GM04503 (cell line): Measurements from ENCODE around the gene XPC.

Experiments
- DNase-seq: peaks from one replicate; pipeline ENCODE4 v3.0.0-alpha.2; 2012; ENCODE audit warnings: low read depth

The XPC gene

GRCh38 chr3:14147617-14148016 is 30.8 kb downstream of the XPC start:
- DNase-seq, result no peak

GRCh38 chr3:14147066-14147435 is 31.4 kb downstream of the XPC start:
- DNase-seq, result no peak

- DNase-seq, result no peak
Measured at GRCh38 chr3:14146381-14147065, 31.9 kb downstream of the XPC start.

GRCh38 chr3:14145670-14146380 is 32.6 kb downstream of the XPC start:
- no peak for DNase-seq

GRCh38 chr3:14145236-14145635 is 33.2 kb downstream of the XPC start:
- no peak for DNase-seq

- DNase-seq, result peak; percentile 98
Measured at GRCh38 chr3:14144423-14145075, 33.9 kb downstream of the XPC start.

GRCh38 chr3:14143271-14144225 is 34.9 kb downstream of the XPC start:
- peak; percentile 96 for DNase-seq

- DNase-seq, result no peak
Measured at GRCh38 chr3:14142567-14143270, 35.7 kb downstream of the XPC start.

- no peak for DNase-seq
Measured at GRCh38 chr3:14141602-14142341, 36.6 kb downstream of the XPC start.

GRCh38 chr3:14141144-14141543 is 37.3 kb downstream of the XPC start:
- no peak for DNase-seq

GRCh38 chr3:14140668-14141067 is 37.7 kb downstream of the XPC start:
- no peak for DNase-seq

- no peak for DNase-seq
Measured at GRCh38 chr3:14139771-14140170, 38.6 kb downstream of the XPC start.

- DNase-seq, result no peak
Measured at GRCh38 chr3:14138878-14139655, 39.3 kb downstream of the XPC start.

- DNase-seq, result no peak
Measured at GRCh38 chr3:14138109-14138877, 40.1 kb downstream of the XPC start.

- DNase-seq, result no peak
Measured at GRCh38 chr3:14137445-14137844, 41.0 kb downstream of the XPC start.

GRCh38 chr3:14137004-14137403 is 41.4 kb downstream of the XPC start:
- DNase-seq, result no peak

- no peak for DNase-seq
Measured at GRCh38 chr3:14135581-14135980, 42.8 kb downstream of the XPC start.

GRCh38 chr3:14134291-14134690 is 44.1 kb downstream of the XPC start:
- no peak for DNase-seq

- no peak for DNase-seq
Measured at GRCh38 chr3:14133876-14134275, 44.5 kb downstream of the XPC start.
